Mesendoderm (in vitro differentiated cells): ENCODE results near the gene TSPEAR.
"Not testable (repeated sequence)": the region's sequence is repeated elsewhere in the genome, so short reads cannot be mapped to it uniquely, and the experiment has no call there.

Source experiments
- DNase-seq: peaks from one replicate; pipeline ENCODE4 v3.0.0; 2013
- H2AK5ac ChIP-seq: 2 replicates; pipeline ENCODE4 v1.6.1; 2013; ENCODE audit warnings: low read length, inconsistent platforms
- H2BK120ac ChIP-seq: 2 replicates; pipeline ENCODE4 v1.6.1; 2013; ENCODE audit warnings: low read depth, mild to moderate bottlenecking, low read length, moderate library complexity, mixed read lengths
- H2BK15ac ChIP-seq: replicated peaks from 2 replicates; pipeline ENCODE4 v1.6.1; 2013; ENCODE audit warnings: low read depth, mild to moderate bottlenecking, moderate library complexity
- H2BK5ac ChIP-seq: 2 replicates; pipeline ENCODE4 v1.6.1; 2013; ENCODE audit warnings: low read length, inconsistent platforms
- H3K18ac ChIP-seq: 2 replicates; pipeline ENCODE4 v1.6.1; 2013; ENCODE audit warnings: mild to moderate bottlenecking, low read length, mixed read lengths
- H3K23ac ChIP-seq: one replicate; pipeline ENCODE4 v1.6.1; 2013; ENCODE audit warnings: low read length
- H3K27ac ChIP-seq: 2 replicates; pipeline ENCODE4 v1.5.1; 2013; ENCODE audit warnings: low read depth, mild to moderate bottlenecking, inconsistent platforms, low read length, moderate library complexity
- H3K27me3 ChIP-seq: 2 replicates; pipeline ENCODE4 v1.6.1; 2013; ENCODE audit warnings: low read length, control low read depth, mild to moderate bottlenecking, inconsistent platforms; ENCODE audit not compliant: insufficient read depth, poor library complexity
- H3K36me3 ChIP-seq: 2 replicates; pipeline ENCODE4 v1.6.1; 2013; ENCODE audit warnings: low read length, inconsistent platforms; ENCODE audit not compliant: control insufficient read depth, insufficient read depth
- H3K4ac ChIP-seq: one replicate; pipeline ENCODE4 v1.6.1; 2013; ENCODE audit warnings: low read depth, mild to moderate bottlenecking, low read length, moderate library complexity
- H3K4me1 ChIP-seq: 2 replicates; pipeline ENCODE4 v1.6.1; 2013; ENCODE audit warnings: low read depth, low read length, inconsistent platforms; ENCODE audit not compliant: control insufficient read depth
- H3K4me2 ChIP-seq: 2 replicates; pipeline ENCODE4 v1.6.1; 2013; ENCODE audit warnings: low read length
- H3K4me3 ChIP-seq: 2 replicates; pipeline ENCODE4 v1.5.1; 2013; ENCODE audit warnings: mild to moderate bottlenecking, low read length
- H3K56ac ChIP-seq: one replicate; pipeline ENCODE4 v1.6.1; 2013; ENCODE audit warnings: low read length
- H3K79me1 ChIP-seq: 2 replicates; pipeline ENCODE4 v1.6.1; 2013; ENCODE audit warnings: low read length, inconsistent platforms
- H3K79me2 ChIP-seq: 2 replicates; pipeline ENCODE4 v1.6.1; 2013; ENCODE audit warnings: mild to moderate bottlenecking, low read length; ENCODE audit not compliant: control insufficient read depth, insufficient read depth
- H3K9ac ChIP-seq: 2 replicates; pipeline ENCODE4 v1.6.1; 2013; ENCODE audit warnings: low read length, inconsistent platforms
- H4K5ac ChIP-seq: one replicate; pipeline ENCODE4 v1.6.1; 2013; ENCODE audit warnings: low read length
- H4K8ac ChIP-seq: one replicate; pipeline ENCODE4 v1.6.1; 2013; ENCODE audit warnings: low read depth, mild to moderate bottlenecking, control low read depth, low read length, moderate library complexity
- WGBS: extraction: QIAGEN DNeasy Blood & Tissue Kit; methylation state at CpG from one replicate; pipeline ENCODE4 v1.1.7; 2013; ENCODE audit warnings: low lambda C conversion rate, missing lambda C conversion rate; ENCODE audit not compliant: insufficient coverage; ENCODE audit errors: extremely low coverage; 5-methylcytosine and 5-hydroxymethylcytosine counted together

Gene TSPEAR

GRCh38 chr21:44585892-44586291 lies 125.5 kb downstream of the TSPEAR start:
- no peaks in the 10 kb centered on the region for H3K27me3 ChIP-seq
- H4K5ac ChIP-seq: no peak overlapping the region
- no peak overlapping the region for H2BK5ac ChIP-seq
- no peak overlapping the region for H3K4ac ChIP-seq
- no peak overlapping the region for H3K23ac ChIP-seq
- no peak overlapping the region for H3K18ac ChIP-seq
- no peaks in the 10 kb centered on the region for H3K36me3 ChIP-seq
- no peak overlapping the region for H3K27ac ChIP-seq
- no peak overlapping the region for H2BK15ac ChIP-seq
- no peak overlapping the region for H2AK5ac ChIP-seq
- no peak overlapping the region for H3K4me3 ChIP-seq
- H4K8ac ChIP-seq: no peak overlapping the region
- H3K79me2 ChIP-seq: no peaks in the 10 kb centered on the region
- no peak overlapping the region for H3K56ac ChIP-seq
- no peak overlapping the region for H2BK120ac ChIP-seq
- H3K79me1 ChIP-seq: no peaks in the 10 kb centered on the region
- H3K9ac ChIP-seq: no peak overlapping the region
- WGBS: no CpG with 5 or more reads among the region's 3 CpGs
- H3K4me1 ChIP-seq: no peaks in the 10 kb centered on the region
- no peak for DNase-seq
- no peak overlapping the region for H3K4me2 ChIP-seq

GRCh38 chr21:44583800-44584147 lies 127.6 kb downstream of the TSPEAR start:
- Histone ChIP-seq H2BK15ac (no peak overlapping the region), H3K4me2 (no peak overlapping the region), H4K5ac (no peak overlapping the region), H3K79me2 (no peaks in the 10 kb centered on the region), H3K36me3 (no peaks in the 10 kb centered on the region), H2BK5ac (no peak overlapping the region), H3K18ac (no peak overlapping the region), H3K4me3 (no peak overlapping the region), H2BK120ac (no peak overlapping the region), H3K23ac (no peak overlapping the region), H3K27ac (no peak overlapping the region), H3K79me1 (no peaks in the 10 kb centered on the region), H3K27me3 (no peaks in the 10 kb centered on the region), H3K4me1 (no peaks in the 10 kb centered on the region), H4K8ac (no peak overlapping the region), H3K4ac (no peak overlapping the region), H3K9ac (no peak overlapping the region), H2AK5ac (no peak overlapping the region), H3K56ac (no peak overlapping the region)
- WGBS: no CpG with 5 or more reads among the region's 6 CpGs
- no peak for DNase-seq

GRCh38 chr21:44583089-44583799 lies 128.1 kb downstream of the TSPEAR start:
- no peak overlapping the region for H2BK5ac ChIP-seq
- no peak overlapping the region for H4K5ac ChIP-seq
- no peak overlapping the region for H3K4me2 ChIP-seq
- H3K18ac ChIP-seq: no peak overlapping the region
- no peaks in the 10 kb centered on the region for H3K36me3 ChIP-seq
- H3K79me2 ChIP-seq: no peaks in the 10 kb centered on the region
- H4K8ac ChIP-seq: no peak overlapping the region
- no peaks in the 10 kb centered on the region for H3K79me1 ChIP-seq
- H3K27me3 ChIP-seq: no peaks in the 10 kb centered on the region
- DNase-seq: no peak
- no CpG with 5 or more reads among the region's 11 CpGs for WGBS
- no peak overlapping the region for H3K9ac ChIP-seq
- no peak overlapping the region for H2BK120ac ChIP-seq
- no peak overlapping the region for H3K23ac ChIP-seq
- no peak overlapping the region for H3K4me3 ChIP-seq
- no peak overlapping the region for H3K56ac ChIP-seq
- no peak overlapping the region for H3K27ac ChIP-seq
- H2BK15ac ChIP-seq: no peak overlapping the region
- H3K4me1 ChIP-seq: no peaks in the 10 kb centered on the region
- H2AK5ac ChIP-seq: no peak overlapping the region
- H3K4ac ChIP-seq: no peak overlapping the region

GRCh38 chr21:44582055-44582454 lies 129.3 kb downstream of the TSPEAR start:
- no peaks in the 10 kb centered on the region for H3K27me3 ChIP-seq
- no CpG with 5 or more reads among the region's 15 CpGs for WGBS
- H2AK5ac ChIP-seq: no peak overlapping the region
- H3K4ac ChIP-seq: no peak overlapping the region
- H3K18ac ChIP-seq: no peak overlapping the region
- H3K4me3 ChIP-seq: no peak overlapping the region
- no peak overlapping the region for H3K23ac ChIP-seq
- H2BK5ac ChIP-seq: no peak overlapping the region
- no peaks in the 10 kb centered on the region for H3K36me3 ChIP-seq
- no peaks in the 10 kb centered on the region for H3K79me2 ChIP-seq
- no peak overlapping the region for H3K9ac ChIP-seq
- DNase-seq: no peak
- H3K79me1 ChIP-seq: no peaks in the 10 kb centered on the region
- no peak overlapping the region for H4K5ac ChIP-seq
- H3K4me1 ChIP-seq: no peaks in the 10 kb centered on the region
- H2BK15ac ChIP-seq: no peak overlapping the region
- H2BK120ac ChIP-seq: no peak overlapping the region
- H3K4me2 ChIP-seq: no peak overlapping the region
- no peak overlapping the region for H4K8ac ChIP-seq
- H3K56ac ChIP-seq: no peak overlapping the region
- H3K27ac ChIP-seq: no peak overlapping the region

DNA sequence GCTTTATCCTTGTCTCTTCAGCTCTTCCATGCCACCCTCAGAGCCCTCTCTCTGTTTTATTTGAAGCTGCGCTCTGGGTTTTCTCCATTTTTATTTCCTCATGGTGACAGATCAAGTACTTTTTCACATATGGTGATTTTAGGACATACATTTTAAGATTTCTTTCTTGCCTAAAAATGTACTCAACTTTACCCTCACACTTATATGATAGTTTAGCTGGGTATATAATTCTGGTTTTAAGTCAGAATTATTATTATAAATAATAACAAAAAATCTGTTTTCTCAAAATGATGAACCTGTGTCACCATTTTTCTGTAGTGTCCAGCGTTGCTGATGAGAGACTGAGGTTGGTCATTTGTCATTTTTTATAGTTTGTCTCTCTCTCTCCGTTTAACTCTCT lies 130.2 kb downstream of the TSPEAR start:
- no peak overlapping the region for H2BK15ac ChIP-seq
- no peak overlapping the region for H3K27ac ChIP-seq
- no peaks in the 10 kb centered on the region for H3K4me1 ChIP-seq
- DNase-seq: no peak
- no peak overlapping the region for H3K9ac ChIP-seq
- no peaks in the 10 kb centered on the region for H3K36me3 ChIP-seq
- no peak overlapping the region for H3K18ac ChIP-seq
- no peak overlapping the region for H2AK5ac ChIP-seq
- H3K79me1 ChIP-seq: no peaks in the 10 kb centered on the region
- H3K79me2 ChIP-seq: no peaks in the 10 kb centered on the region
- H4K5ac ChIP-seq: no peak overlapping the region
- no peaks in the 10 kb centered on the region for H3K27me3 ChIP-seq
- no CpG with 5 or more reads among the region's 3 CpGs for whole genome bisulfite sequencing
- no peak overlapping the region for H2BK5ac ChIP-seq
- no peak overlapping the region for H4K8ac ChIP-seq
- H3K4ac ChIP-seq: no peak overlapping the region
- H3K4me2 ChIP-seq: no peak overlapping the region
- no peak overlapping the region for H3K23ac ChIP-seq
- H3K56ac ChIP-seq: no peak overlapping the region
- H2BK120ac ChIP-seq: no peak overlapping the region
- H3K4me3 ChIP-seq: no peak overlapping the region

- H3K18ac ChIP-seq, H3K9ac ChIP-seq, H3K4me3 ChIP-seq, H2BK120ac ChIP-seq, H2AK5ac ChIP-seq, H2BK15ac ChIP-seq, H3K79me2 ChIP-seq, H4K8ac ChIP-seq, H3K56ac ChIP-seq, H3K36me3 ChIP-seq, H3K79me1 ChIP-seq, H3K27me3 ChIP-seq, H3K23ac ChIP-seq, H3K4me2 ChIP-seq, DNase-seq, H3K4ac ChIP-seq, H3K4me1 ChIP-seq, H4K5ac ChIP-seq, H3K27ac ChIP-seq, H2BK5ac ChIP-seq: not testable (repeated sequence)
- WGBS: no CpG with 5 or more reads among the region's 19 CpGs
Measured at GRCh38 chr21:44580231-44580821, 131.0 kb downstream of the TSPEAR start, which contains the start of gene KRTAP10-5. Gene KRTAP10-5 (minus strand): TSS chr21:44580604. CDS start chr21:44580578, 26 bp downstream.
